HEK293T (cell line): ENCODE data around the gene PPAT.

Experiments used
- BHLHE40 ChIP-seq: fragments of 450-650 bp; IDR thresholded peaks from 2 replicates; pipeline ENCODE4 v1.6.1; 2016; ENCODE audit warnings: mild to moderate bottlenecking, moderate library complexity, borderline replicate concordance
- CTBP1 ChIP-seq: fragments of 450-650 bp; IDR thresholded peaks from 2 replicates; pipeline ENCODE4 v1.6.1; 2016; ENCODE audit warnings: borderline replicate concordance
- SUZ12 ChIP-seq: fragments of 450-650 bp; IDR thresholded peaks from 2 replicates; pipeline ENCODE4 v1.6.1; 2016; ENCODE audit warnings: mild to moderate bottlenecking

DNA sequence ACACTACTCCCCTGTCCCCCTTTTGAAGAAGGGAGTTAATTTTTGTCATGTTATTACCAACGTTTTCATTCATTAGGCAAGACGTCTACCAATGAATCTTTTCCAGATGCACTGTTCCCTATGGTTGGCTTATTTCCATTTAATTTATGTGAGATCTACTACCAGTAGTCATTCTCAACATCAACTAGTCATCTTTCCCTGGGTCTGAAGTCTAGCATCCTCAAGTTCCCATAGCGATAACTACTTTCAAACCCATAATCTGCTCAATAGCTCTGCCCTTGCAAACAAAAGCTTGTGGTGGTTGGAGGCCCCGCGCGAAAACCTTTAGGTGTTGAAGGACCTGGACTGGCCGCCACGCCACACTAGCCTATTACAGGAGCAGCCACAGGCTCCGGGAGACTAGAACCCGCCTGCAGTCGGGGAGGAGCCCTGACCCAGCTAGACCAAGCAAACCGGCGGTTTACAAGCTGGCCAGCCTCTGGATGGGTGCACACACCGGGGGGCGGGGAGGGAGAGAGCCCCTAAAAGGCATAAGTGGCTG, 746 bp downstream of the PPAT start:
- no peak for TF ChIP-seq BHLHE40
- no peak for TF ChIP-seq SUZ12
- TF ChIP-seq CTBP1, result no peak
